Stimulated activated CD4-positive, alpha-beta T cell treated with anti-CD3 and anti-CD28 coated beads, Interleukin-15, amount 100 ng/mL, for 24 hours (primary cell): ENCODE measurements around the gene TBC1D4.

Experiments
- DNase-seq: peaks from one replicate; pipeline ENCODE4 v3.0.0-alpha.2; 2020

The TBC1D4 gene

DNA sequence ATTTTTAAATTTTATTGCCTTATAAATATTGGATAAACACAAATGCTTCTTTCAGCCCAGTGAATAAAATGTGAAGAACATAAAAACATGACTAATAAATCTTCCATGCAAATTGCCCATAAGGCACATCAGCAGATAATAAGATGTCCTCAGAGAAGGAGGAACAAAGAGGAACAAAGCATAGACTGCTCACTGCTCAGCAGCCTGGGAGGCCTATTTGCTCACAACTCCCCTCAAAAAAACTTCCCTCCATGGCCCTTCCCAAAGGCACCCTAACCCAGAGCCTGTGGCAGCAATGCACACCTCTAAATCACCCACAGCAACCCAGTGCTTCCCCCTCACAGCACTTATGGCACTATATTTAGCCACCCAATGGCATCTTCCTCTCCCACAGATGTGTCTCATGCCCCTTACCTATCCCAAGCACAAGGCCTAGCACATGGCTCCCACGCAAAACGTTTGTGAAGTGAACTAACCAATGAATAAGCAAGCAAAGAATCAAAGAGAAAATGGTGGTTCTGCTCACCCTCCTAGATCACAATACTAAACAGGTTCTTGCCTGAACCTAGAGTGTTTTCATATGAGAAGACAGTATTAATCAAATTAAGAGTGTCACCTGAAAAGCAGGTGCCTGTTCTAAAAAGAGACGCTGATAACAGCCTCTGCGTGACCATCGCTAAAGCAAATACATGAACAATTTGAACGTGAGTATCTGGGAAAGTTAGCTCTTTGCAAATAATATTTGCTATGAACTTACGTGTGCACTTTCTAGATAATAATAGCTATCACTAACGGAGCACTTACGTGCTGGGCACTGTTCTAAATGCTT lies 96.9 kb downstream of the TBC1D4 start:
- DNase-seq = no peak

- DNase-seq = no peak
Observed at GRCh38 chr13:75383064-75383715, 98.8 kb downstream of the TBC1D4 start.

DNA sequence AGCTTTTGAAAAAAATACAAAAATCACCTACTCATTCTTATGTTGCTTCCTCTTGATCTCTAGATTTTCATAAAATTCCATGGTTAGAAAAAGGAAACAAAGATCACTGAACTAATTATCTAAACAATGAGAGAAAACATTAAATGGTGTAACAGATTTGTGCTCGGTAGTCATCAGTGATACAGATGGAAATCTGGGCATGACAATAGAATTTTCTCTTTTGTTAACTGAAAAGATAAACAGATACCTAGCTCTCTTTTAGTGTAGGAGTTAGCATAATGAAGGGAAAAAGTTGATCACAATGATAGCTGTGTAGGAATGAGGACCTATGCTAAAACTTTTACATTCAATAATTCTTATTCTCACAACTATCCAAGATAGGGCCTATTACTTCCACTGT lies 103.7 kb downstream of the TBC1D4 start:
- DNase-seq = no peak

- no peak for DNase-seq
Observed at GRCh38 chr13:75376792-75377402, 105.1 kb downstream of the TBC1D4 start.

GRCh38 chr13:75375329-75375728 lies 106.6 kb downstream of the TBC1D4 start:
- no peak for DNase-seq

- DNase-seq = no peak
Observed at GRCh38 chr13:75373988-75374387, 108.0 kb downstream of the TBC1D4 start.

- DNase-seq = no peak
Observed at GRCh38 chr13:75372923-75373841, 108.8 kb downstream of the TBC1D4 start.

GRCh38 chr13:75372517-75372916 lies 109.5 kb downstream of the TBC1D4 start:
- DNase-seq = no peak

- no peak for DNase-seq
Observed at GRCh38 chr13:75371203-75371602, 110.8 kb downstream of the TBC1D4 start.

DNA sequence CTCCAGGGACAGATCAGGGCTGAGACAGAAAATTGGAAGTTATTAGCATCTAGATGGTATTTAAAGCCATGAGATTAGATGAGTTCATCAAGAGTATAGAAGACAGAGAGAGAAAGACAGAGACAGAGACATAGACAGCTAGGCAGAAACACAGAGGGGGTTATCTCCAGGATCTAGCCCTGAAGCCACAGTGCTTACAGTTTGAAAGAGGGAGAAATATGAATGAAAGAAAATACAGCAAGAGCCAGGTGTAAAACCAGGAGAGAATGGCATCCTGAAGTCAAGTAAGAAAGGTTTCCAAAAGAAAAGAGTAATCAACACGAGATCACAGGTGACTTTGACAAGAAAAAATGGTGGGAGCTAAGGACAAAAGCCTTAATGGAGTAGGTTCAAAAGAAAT lies 111.2 kb downstream of the TBC1D4 start:
- no peak for DNase-seq

- no peak for DNase-seq
Observed at GRCh38 chr13:75369981-75370380, 112.0 kb downstream of the TBC1D4 start.

DNA sequence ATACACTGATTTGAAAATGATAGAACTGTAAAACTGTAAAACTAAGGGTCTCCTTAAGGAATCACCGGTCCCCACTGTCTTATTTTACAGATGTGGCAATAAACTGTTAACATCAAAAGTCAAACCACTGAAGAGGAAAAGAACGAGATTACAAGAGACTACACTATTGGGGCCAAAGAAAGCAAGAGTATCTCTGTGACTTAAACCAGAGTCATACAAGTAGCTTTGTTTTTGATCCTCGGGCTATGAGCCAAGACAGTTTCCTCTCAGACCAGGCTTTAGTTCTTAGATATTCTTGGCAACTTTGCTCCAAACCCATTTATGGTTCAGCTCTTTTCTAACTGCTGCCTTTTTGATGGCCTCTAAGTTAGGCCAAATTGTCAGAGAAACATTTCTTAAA lies 113.8 kb downstream of the TBC1D4 start:
- DNase-seq = no peak

GRCh38 chr13:75366380-75367280 lies 115.3 kb downstream of the TBC1D4 start:
- DNase-seq = no peak

DNA sequence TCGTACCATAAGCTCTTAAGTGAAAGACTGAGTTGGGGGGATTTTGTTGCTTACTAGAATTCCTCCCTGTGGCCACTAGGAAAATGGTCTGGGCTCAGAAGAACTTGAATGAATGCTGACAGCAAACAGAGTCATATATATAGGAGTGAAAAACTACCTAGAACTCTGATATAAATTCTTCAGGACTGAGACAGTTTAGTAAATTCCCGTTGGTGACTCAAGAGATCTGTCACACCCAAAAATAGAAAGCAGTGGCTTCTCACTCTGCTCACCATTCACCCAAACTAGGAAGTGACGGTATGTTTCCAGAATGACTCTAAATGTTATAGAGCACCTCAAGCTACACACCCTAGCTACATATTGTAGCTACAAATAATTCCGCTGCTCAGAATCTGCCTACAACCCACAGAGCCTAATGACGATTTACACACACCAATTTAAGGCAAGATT lies 116.2 kb downstream of the TBC1D4 start:
- peak; percentile 18 for DNase-seq

GRCh38 chr13:75364131-75364713 lies 117.7 kb downstream of the TBC1D4 start:
- no peak for DNase-seq

GRCh38 chr13:75363371-75363770 lies 118.6 kb downstream of the TBC1D4 start:
- DNase-seq = no peak

DNA sequence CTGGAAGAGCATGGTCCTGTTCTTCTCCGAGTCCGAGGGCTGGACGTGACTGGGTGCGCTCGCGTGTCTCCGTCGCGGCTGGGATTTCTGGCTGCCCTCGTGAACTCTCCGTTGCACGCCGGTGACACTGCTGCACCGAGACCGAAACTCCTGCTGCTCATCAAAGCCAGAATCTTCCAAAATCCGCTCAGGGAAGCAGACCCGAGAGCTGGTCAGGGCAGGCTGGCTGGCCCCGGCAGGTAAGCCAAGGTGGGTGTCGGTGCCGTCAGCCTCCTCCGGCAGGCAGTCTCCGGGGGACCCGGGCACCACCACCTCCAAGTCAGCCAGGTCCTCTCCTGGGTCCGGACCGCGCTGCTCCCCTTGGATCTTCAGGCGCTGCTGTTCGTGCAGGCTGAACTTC lies 119.9 kb downstream of the TBC1D4 start:
- no peak for DNase-seq

- DNase-seq = no peak
Observed at GRCh38 chr13:75360170-75360569, 121.8 kb downstream of the TBC1D4 start.

GRCh38 chr13:75359266-75359665 lies 122.7 kb downstream of the TBC1D4 start:
- no peak for DNase-seq

- peak; percentile 68 for DNase-seq
Observed at GRCh38 chr13:75357576-75358289, 124.2 kb downstream of the TBC1D4 start.

DNA sequence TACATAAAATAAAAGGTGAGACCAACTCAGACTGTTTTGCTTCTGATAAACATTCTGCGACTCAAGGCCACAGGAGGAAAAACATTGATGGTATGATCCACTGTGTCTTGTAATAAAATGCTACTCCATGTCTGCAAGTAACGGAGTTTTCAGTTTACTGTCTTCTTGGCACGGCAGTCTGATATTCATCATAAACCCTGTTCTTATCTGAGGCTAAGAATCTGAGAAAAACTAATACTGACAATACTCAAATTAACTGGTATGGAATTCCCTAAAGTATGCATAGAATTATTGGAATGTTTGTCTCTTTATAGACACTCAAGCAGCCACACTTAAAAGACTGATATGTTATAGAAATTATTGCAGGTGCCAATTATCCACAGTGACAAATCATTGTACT lies 125.5 kb downstream of the TBC1D4 start:
- DNase-seq = no peak
